Activated CD4-positive, alpha-beta T cell treated with anti-CD3 and anti-CD28 coated beads for 24 hours (primary cell): ENCODE results near the gene RPLP2.

Experiments
- DNase-seq, 2 donors: peaks; one replicate each; pipeline ENCODE4 v3.0.0-alpha.2; 2020; ENCODE audit warnings: low read depth in 2 of 2

The RPLP2 gene

GRCh38 chr11:791658-792534 is 17.9 kb upstream of the RPLP2 start:
- DNase-seq, result no peak

GRCh38 chr11:792535-792821 is 17.3 kb upstream of the RPLP2 start:
- no peak for DNase-seq

GRCh38 chr11:792873-793272 is 16.9 kb upstream of the RPLP2 start:
- no peak for DNase-seq

- no peak for DNase-seq
These were observed 16.2 kb upstream of the RPLP2 start for GRCh38 chr11:793556-793955.

GRCh38 chr11:794013-794765 is 15.6 kb upstream of the RPLP2 start:
- DNase-seq, result no peak

GRCh38 chr11:794766-795633 is 14.8 kb upstream of the RPLP2 start:
- no peak for DNase-seq

GRCh38 chr11:795634-796564 is 13.9 kb upstream of the RPLP2 start:
- DNase-seq, result peak; percentile 73 to 76

GRCh38 chr11:796565-797295 is 13.0 kb upstream of the RPLP2 start:
- DNase-seq, result no peak

GRCh38 chr11:797296-798092 is 12.3 kb upstream of the RPLP2 start:
- DNase-seq, result peak; percentile 56 to 72

- peak; percentile 80 to 82 for DNase-seq
These were observed 11.6 kb upstream of the RPLP2 start, which contains the start of gene SLC25A22 for GRCh38 chr11:798093-798713. Gene SLC25A22, minus strand, starts transcription at chr11:798281. Its CDS starts 3,275 bp downstream, at chr11:795006.

GRCh38 chr11:799641-800316 is 10.0 kb upstream of the RPLP2 start:
- no peak for DNase-seq

- no peak for DNase-seq
These were observed 9.3 kb upstream of the RPLP2 start for GRCh38 chr11:800473-800872.

GRCh38 chr11:801097-801780 is 8.5 kb upstream of the RPLP2 start:
- no peak for DNase-seq

- DNase-seq, result no peak
These were observed 7.6 kb upstream of the RPLP2 start for GRCh38 chr11:802018-802617.

- DNase-seq, result no peak
These were observed 6.9 kb upstream of the RPLP2 start for GRCh38 chr11:802693-803466.

- DNase-seq, result no peak
These were observed 6.4 kb upstream of the RPLP2 start for GRCh38 chr11:803467-803742.
